Measurements from ENCODE around the gene GYG2. TPM values are rescaled to one million over a fixed set of nuclear protein-coding genes. Genes with fewer than 3 reads are reported as not detected.

The GYG2 gene
- 1.5 and 3.8 TPM in 2 replicates for total RNA-seq

DNA sequence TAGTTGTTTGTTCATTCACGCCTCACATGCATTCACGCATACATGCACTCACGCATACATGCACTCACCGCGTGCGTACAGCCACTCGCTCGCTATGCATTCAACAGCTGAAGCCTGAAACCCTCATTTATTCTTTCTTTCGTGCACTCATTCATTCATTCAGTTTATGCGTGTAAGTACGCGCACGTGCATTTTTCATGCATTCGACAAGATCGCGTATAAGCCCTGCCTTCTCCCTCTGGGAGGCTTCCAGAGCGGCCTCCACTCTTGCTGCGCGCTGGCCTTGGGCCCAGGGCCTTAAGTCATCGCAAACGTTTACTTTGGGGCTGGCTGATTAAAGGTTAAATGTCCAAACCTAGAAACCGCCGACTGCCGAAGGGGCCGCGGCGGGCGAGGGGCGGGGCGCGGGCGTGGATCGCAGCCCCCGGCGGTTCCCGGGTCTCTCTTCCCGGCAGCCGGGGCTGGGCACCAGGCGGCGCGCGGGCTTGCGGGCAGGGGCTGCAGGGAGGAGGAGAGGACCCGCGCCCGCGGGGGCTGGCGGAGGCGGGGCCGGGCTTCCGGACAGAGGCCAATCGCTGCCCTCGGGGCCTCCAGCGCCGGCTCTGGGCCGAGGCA is at the start of gene GYG2:
GYG2 (plus strand) TSS at position 587 of the 615 bp plus-strand sequence. CDS start 1,259 bp downstream, outside the sequence.

DNA sequence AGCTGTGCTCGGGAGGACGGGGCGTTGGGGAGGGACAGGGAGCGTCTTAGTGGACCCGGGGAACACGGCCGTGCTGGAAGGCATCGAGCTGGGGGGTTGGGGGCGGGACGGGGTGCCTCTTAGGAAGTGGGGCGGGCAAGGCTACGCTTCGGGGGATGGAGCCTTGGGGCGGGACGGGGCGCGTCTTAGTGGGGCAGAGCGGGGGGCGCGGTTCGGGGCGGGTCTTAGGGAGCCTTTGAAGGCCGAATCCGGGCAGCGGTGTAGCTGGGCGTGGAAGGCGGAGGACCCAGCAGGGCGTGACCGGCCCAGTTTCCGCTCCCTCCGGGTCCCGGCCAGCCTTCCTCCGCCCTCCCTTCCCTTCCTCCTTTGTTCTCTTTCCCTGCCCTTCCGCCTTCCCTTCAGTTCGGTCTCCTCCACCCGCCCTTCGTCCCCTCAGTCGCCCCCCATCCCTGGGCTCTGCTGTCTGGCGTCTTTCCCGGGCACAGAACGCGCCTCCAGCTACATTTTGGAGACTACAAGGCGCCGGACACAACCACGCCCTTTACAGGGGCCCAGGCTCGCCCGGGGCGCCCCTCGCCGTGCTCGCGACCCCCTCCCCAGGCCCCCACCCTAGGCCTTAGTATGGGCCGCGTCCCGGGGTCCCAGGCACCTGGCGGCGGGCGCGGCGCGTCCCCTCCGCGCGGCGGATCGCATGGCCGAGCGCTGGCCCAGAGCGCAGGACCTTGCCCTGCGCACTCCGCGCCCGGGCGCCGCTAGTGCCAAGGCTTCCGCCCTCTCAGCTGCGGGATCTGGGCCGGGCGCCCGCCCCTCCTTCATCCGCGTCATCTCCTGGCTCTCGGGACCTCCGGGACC is 100.1 kb downstream of the GYG2 start, which contains the start of gene ARSD:
ARSD (minus strand) TSS at position 757 of the 852 bp plus-strand sequence; CDS start at position 693, 64 bp downstream.

Other genes starting within 250 kb of the GYG2 start
- gene CD99, start 137.6 kb upstream of the GYG2 start, total RNA-seq: 259 and 316 TPM in 2 replicates
- gene XG, start 76.9 kb upstream of the GYG2 start, total RNA-seq: 12.5 and 18.4 TPM in 2 replicates
- 17.5 and 20.9 TPM in 2 replicates for gene ARSD, start 100.4 kb downstream of the GYG2 start, total RNA-seq
- gene ARSH, start 177.6 kb downstream of the GYG2 start, total RNA-seq: not detected in 2 replicates
- not detected in 2 replicates for gene ARSF, start 212.5 kb downstream of the GYG2 start, total RNA-seq